Adrenal gland (tissue), 5 donors: ENCODE data around the gene RND2.

Experiments used
- CTCF ChIP-seq, 6 experiments: fragments of 450-650 bp in 4 of 6; fragments of 200-600 bp in 2 of 6; sonication (generic) in 1 of 6; IDR thresholded peaks; 1 replicate in 5 of 6; 2 replicates in 1 of 6; pipeline versions ENCODE4 v1.5.1 to v1.8.0; 2016 to 2021; ENCODE audit warnings: antibody characterized with exemption in 6 of 6, mild to moderate bottlenecking in 2 of 6, moderate library complexity in 1 of 6
- POLR2A ChIP-seq, 2 donors: fragments of 450-650 bp; IDR thresholded peaks; one replicate each; pipeline ENCODE4 v1.6.1; 2017; ENCODE audit warnings: antibody characterized with exemption in 2 of 2, mild to moderate bottlenecking in 2 of 2, moderate library complexity in 1 of 2
- donor health status: DM: no; HTN: no; CAD: no.

GRCh38 chr17:43034894-43035293 lies 9.9 kb downstream of the RND2 start:
- no peak for TF ChIP-seq CTCF (IDR thresholded peaks at IDR 0.05)
- TF ChIP-seq POLR2A (IDR thresholded peaks at IDR 0.05): no peak
